ENCODE data around the gene TPGS2. TPM values are rescaled to one million over a fixed set of nuclear protein-coding genes. Genes with fewer than 3 reads are reported as not detected.

The TPGS2 gene
- total RNA-seq, 2 experiments from 2014 or later, result 44.8 to 55.1 TPM

- Histone ChIP-seq H3K4me2 (ENCODE audit: low read length) (no peak overlapping the region), H3K36me3 (ENCODE audit: insufficient read depth, low read length) (peaks cover 14% of the 10 kb centered on the region), H3K4me1 (ENCODE audit: insufficient read depth, low read length, poor library complexity, severe bottlenecking) (no peaks in the 10 kb centered on the region), H3K27ac (ENCODE audit: low read depth, low read length, poor library complexity, severe bottlenecking) (no peak overlapping the region), H2AFZ (ENCODE audit: low read length) (no peak overlapping the region), H4K20me1 (ENCODE audit: insufficient read depth, low read length) (no peaks in the 10 kb centered on the region; the same call in 1 of the 2 replicates), H3K4me3 (ENCODE audit: low read depth, low read length, poor library complexity, severe bottlenecking) (no peak overlapping the region), H3K9me2 (ENCODE audit: insufficient read depth, low read length) (no peaks in the 10 kb centered on the region), H3K79me2 (ENCODE audit: insufficient read depth, low read depth, low read length) (no peaks in the 10 kb centered on the region), H3K9me3 (ENCODE audit: low read length) (no peaks in the 10 kb centered on the region)
- ChIA-PET POLR2A (interaction anchor here (0.5 to 0.6 kb wide), 2 partner anchors 21 to 269 kb away, joined by 3 to 4 read pairs; no protein-coding TSS in a partner anchor), CTCF (ENCODE audit: unreplicated experiment) (no interaction called here)
- no TSS peak for BruUV-seq (replicated peaks)
- no peak for DNase-seq (ENCODE audit: low spot score)
- intact Hi-C loops (cut with micrococcal nuclease; ENCODE audit: unreplicated experiment), result no loop called here
- TF ChIP-seq EZH2phosphoT487 (IDR thresholded peaks at IDR 0.05; ENCODE audit: borderline replicate concordance, low read depth, low read length) (no peak), CTCF (conservative IDR thresholded peaks at IDR 0.05; ENCODE audit: low read length) (no peak)
These were observed 16.1 kb downstream of the TPGS2 start for GRCh38 chr18:36812678-36813077.

GRCh38 chr18:36811955-36812354 lies 16.8 kb downstream of the TPGS2 start:
- Histone ChIP-seq H3K4me3 (ENCODE audit: low read depth, low read length, poor library complexity, severe bottlenecking) (no peak overlapping the region), H3K36me3 (ENCODE audit: insufficient read depth, low read length) (peaks cover 18% of the 10 kb centered on the region), H3K79me2 (ENCODE audit: insufficient read depth, low read depth, low read length) (no peaks in the 10 kb centered on the region), H2AFZ (ENCODE audit: low read length) (no peak overlapping the region), H3K27ac (ENCODE audit: low read depth, low read length, poor library complexity, severe bottlenecking) (no peak overlapping the region), H3K4me1 (ENCODE audit: insufficient read depth, low read length, poor library complexity, severe bottlenecking) (no peaks in the 10 kb centered on the region), H3K9me2 (ENCODE audit: insufficient read depth, low read length) (no peaks in the 10 kb centered on the region), H4K20me1 (ENCODE audit: insufficient read depth, low read length) (no peaks in the 10 kb centered on the region; the same call in 1 of the 2 replicates), H3K9me3 (ENCODE audit: low read length) (no peaks in the 10 kb centered on the region), H3K4me2 (ENCODE audit: low read length) (no peak overlapping the region)
- POLR2A ChIA-PET, result no interaction called here
- BruUV-seq (replicated peaks), result no TSS peak
- DNase-seq (ENCODE audit: low spot score), result no peak
- intact Hi-C loops (cut with micrococcal nuclease; ENCODE audit: unreplicated experiment), result no loop called here
- CTCF ChIA-PET (ENCODE audit: unreplicated experiment), result no interaction called here
- TF ChIP-seq CTCF (conservative IDR thresholded peaks at IDR 0.05; ENCODE audit: low read length) (no peak), EZH2phosphoT487 (IDR thresholded peaks at IDR 0.05; ENCODE audit: borderline replicate concordance, low read depth, low read length) (no peak)

- no TSS peak for BruUV-seq (replicated peaks)
- H3K4me1 ChIP-seq (ENCODE audit: insufficient read depth, low read length, poor library complexity, severe bottlenecking), result no peaks in the 10 kb centered on the region
- no peak for TF ChIP-seq EZH2phosphoT487 (IDR thresholded peaks at IDR 0.05; ENCODE audit: borderline replicate concordance, low read depth, low read length)
- H3K4me3 ChIP-seq (ENCODE audit: low read depth, low read length, poor library complexity, severe bottlenecking), result no peak overlapping the region
- H3K36me3 ChIP-seq (ENCODE audit: insufficient read depth, low read length), result peaks cover 20% of the 10 kb centered on the region
- no peak overlapping the region for H2AFZ ChIP-seq (ENCODE audit: low read length)
- H3K4me2 ChIP-seq (ENCODE audit: low read length), result no peak overlapping the region
- intact Hi-C loops (cut with micrococcal nuclease; ENCODE audit: unreplicated experiment), result no loop called here
- no peaks in the 10 kb centered on the region for H3K79me2 ChIP-seq (ENCODE audit: insufficient read depth, low read depth, low read length)
- no peaks in the 10 kb centered on the region for H3K9me2 ChIP-seq (ENCODE audit: insufficient read depth, low read length)
- no peaks in the 10 kb centered on the region for H3K9me3 ChIP-seq (ENCODE audit: low read length)
- no peak for DNase-seq (ENCODE audit: low spot score)
- CTCF ChIA-PET (ENCODE audit: unreplicated experiment), result interaction anchor here (0.5 kb wide), 1 partner anchor 216 kb away, joined by 4 read pairs; no protein-coding TSS in a partner anchor
- H3K27ac ChIP-seq (ENCODE audit: low read depth, low read length, poor library complexity, severe bottlenecking), result no peak overlapping the region
- H4K20me1 ChIP-seq (ENCODE audit: insufficient read depth, low read length), result no peaks in the 10 kb centered on the region; the same call in 1 of the 2 replicates
- POLR2A ChIA-PET, result interaction anchor here (0.7 to 0.9 kb wide), 2 partner anchors 13 to 15 kb away, joined by 3 read pairs; no protein-coding TSS in a partner anchor
These were observed 17.4 kb downstream of the TPGS2 start for GRCh38 chr18:36811430-36811829.

Data from OCI-LY7 (cell line).